HG03432 (cell line): Measurements from ENCODE around the gene CASP5.
A peak's percentile ranks its signal among the peaks of the same experiment; 100 is the strongest.
"Not testable (repeated sequence)": the region's sequence is repeated elsewhere in the genome, so short reads cannot be mapped to it uniquely, and the experiment has no call there.

Source experiments
- ATAC-seq: cut with Tn5 transposase; IDR thresholded peaks from one replicate; pipeline ENCODE4 v1.9.1; 2021; ENCODE audit warnings: mild to moderate bottlenecking, moderate library complexity; ENCODE audit not compliant: unreplicated experiment

The CASP5 gene

GRCh38 chr11:105023003-105023402 is at the start of gene CASP5:
Gene CASP5 (minus strand): TSS chr11:105023168. CDS start chr11:105023136, 32 bp downstream.
- no peak for ATAC-seq

DNA sequence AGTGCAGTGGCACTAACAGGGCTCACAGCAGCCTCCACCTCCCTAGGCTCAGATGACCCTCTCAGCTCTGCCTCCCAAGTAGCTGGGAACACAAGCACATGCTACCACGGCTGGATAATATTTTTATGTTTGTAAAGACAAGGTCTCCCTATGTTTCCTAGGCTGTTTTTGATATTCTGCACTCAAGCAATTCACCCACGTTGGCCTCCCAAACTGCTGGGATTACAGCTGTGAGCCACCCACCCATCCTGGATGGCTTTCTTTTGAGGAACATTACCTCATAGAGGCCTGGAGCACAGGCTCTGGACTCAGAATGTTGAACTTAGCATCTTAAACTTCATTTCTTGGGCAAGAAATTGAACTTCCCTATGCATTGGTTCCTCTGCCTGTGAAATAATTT is 49.1 kb upstream of the CASP5 start:
- ATAC-seq = not testable (repeated sequence)

DNA sequence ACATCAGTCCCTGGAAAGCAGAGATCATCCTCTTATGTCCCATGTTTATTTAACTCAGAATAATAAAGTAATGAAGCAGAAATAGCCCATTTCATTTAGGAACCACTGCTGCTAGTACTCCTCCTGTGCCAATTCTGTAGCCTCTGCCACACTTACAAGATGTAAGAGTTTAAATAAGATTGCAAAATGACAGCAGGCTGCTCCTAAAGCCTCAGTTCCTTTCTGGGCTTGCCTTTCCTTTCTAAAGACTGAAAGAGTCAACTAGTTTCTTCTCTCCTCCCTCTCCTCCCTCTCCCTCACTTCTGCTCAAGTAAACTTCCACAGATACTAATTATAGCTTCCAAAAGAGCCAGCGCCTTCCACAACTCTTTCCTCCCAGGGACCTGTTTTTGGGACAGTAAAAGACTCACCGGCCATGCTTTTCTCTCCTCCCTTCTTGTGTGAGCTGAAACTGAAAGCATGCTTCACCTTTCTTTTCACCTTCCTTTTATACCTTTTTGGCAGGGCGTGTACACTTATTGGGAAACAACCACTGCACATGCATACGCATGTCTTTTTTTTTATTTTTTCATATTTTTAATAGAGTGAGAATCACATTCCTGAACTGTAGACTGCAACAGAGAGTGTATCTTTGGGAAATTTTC is 48.2 kb upstream of the CASP5 start:
- ATAC-seq = no peak

DNA sequence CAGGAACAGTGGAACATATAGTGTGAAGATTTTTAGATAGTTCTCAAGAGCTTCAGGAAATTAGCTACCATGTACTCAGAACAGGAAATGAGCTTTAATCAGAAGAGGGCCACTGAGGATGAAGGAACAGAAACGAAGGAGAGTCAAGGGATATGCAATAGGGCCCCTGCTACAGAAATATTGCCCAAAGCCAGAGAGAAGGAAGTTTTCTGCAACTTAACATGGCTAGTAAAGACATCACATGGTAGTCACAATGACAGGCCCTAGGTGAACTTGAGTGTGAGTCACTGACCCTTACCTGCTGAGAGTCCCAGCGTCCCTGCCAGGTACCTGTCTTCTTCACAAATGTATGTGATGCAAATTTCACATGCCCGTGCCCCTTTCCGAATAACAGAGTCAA is 47.3 kb upstream of the CASP5 start:
- no peak for ATAC-seq

DNA sequence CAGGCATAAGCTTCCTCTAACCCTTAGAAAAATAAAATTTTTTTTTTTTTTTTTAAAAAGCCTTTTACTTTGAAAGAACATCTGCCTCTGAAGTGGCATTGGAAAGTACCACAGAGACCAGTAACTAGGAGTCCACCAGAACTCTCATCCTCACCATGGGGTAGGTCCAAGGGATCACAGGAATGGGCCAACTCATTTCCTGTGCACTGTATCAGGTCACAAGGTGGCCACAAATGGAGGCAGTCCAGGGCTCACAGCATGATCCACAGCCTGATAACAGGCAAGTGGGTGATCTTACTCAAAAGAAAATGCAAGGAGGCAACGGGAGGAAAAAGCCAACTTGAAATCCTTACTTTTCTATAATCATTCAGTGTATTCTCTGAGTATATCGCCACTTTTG is 46.8 kb upstream of the CASP5 start:
- ATAC-seq = not testable (repeated sequence)

GRCh38 chr11:105063245-105063941 is 40.4 kb upstream of the CASP5 start:
- ATAC-seq = not testable (repeated sequence)

DNA sequence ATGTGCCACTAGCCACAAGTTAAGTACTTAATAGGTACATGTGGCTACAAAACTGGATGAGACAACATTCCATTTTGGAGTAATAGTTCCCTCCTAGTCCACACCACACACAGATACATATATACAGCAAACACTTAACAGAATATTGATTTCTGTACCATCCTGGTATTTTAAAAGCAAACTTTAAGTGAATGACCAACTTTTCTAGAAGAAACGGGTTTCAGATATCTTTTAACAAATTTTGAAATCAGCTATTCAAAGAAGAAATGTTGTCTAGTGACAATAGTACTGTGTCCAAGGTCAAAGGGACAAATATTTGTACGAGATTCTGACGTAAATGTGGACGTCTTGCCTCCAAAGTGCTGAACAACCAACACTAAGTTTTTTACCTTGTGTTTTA is 34.5 kb upstream of the CASP5 start:
- ATAC-seq = no peak

- no peak for ATAC-seq
Observed at GRCh38 chr11:105056446-105056845, 33.5 kb upstream of the CASP5 start.

DNA sequence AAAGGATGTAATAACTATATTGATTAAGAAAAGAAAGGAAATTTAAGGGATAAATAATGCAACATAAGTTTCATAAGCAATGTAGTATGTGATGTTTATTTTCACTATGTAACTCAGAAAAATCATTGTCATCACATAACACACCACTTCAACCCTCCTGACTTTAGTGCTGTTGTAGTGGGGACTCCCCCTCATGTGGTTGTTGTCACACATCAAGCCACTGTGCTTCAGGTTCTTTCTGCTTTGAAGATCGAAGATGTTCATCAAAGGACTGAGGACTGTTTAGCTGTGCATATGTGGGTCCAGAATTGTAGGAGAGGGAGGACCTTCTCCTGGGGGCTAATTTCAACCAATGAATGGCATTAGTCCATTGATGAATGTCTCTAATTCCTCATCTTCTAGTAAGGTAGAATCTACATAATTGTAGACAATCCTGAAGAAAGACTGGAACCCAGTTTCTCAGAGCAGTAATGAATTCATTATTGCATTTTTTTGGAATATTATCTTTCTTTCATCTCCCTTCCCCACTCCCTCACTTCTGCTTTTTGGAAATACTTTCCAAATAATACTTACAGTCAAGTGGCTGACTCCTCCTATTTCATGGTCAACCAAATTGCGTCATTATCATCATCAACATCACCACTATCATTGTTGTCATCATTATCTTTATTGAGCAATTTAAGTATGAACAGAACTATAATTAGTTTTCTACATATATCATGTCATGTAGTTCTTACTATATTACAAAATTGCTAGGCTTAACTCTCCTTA is 31.9 kb upstream of the CASP5 start:
- no peak for ATAC-seq

DNA sequence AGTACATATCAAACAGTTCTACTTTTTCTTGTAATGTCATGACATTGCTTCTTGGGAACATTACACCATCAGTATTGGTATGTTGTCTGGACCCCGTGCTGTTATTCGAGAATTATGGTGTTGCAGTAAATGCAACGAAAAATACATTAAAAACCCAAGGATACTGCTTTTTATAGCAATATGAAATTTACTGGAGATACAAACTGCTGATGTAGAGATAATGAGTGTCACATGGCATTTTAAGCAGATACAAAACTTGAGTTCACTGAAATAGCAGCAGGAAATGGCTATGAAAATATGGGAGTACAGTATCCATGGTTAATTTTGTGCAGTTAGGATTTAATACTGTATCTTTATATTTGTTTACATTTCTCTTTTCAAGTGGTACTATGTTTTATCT is 29.5 kb upstream of the CASP5 start:
- ATAC-seq = no peak

GRCh38 chr11:105051559-105051958 is 28.6 kb upstream of the CASP5 start:
- no peak for ATAC-seq

- no peak for ATAC-seq
Observed at GRCh38 chr11:105049481-105049880, 26.5 kb upstream of the CASP5 start.

DNA sequence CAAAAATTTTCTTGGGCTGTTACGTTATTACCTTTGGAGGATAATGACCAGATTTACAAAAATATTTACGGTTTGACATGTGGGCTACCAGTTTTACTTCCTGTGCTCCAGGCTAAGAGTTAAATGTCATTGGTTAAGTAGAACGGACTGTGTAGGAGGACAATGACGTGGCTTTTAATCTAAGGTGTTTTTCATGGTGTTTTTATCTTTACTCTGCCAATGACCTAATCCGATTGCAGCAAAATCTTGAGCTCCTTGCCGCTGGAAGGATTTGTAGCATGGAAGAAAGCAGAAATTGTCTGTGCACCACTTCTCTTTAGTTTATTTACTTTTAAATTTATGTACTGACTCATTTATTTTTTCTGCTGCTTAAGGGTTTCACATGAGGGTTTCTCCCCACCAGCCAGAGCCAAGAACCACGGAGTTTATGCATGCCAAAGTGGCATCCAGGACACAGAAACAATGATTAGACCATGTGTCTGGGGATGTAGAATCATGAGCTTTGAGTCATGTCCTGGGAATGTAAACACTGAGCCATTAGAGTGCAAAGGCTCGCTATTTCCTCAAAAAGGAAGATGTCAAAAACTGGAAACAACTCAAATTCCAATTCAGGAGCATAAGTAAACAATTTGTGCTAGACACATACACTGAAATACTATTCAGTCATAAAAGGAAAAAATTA is 24.1 kb upstream of the CASP5 start:
- no peak for ATAC-seq

- ATAC-seq = no peak
Observed at GRCh38 chr11:105045676-105046296, 22.8 kb upstream of the CASP5 start.

DNA sequence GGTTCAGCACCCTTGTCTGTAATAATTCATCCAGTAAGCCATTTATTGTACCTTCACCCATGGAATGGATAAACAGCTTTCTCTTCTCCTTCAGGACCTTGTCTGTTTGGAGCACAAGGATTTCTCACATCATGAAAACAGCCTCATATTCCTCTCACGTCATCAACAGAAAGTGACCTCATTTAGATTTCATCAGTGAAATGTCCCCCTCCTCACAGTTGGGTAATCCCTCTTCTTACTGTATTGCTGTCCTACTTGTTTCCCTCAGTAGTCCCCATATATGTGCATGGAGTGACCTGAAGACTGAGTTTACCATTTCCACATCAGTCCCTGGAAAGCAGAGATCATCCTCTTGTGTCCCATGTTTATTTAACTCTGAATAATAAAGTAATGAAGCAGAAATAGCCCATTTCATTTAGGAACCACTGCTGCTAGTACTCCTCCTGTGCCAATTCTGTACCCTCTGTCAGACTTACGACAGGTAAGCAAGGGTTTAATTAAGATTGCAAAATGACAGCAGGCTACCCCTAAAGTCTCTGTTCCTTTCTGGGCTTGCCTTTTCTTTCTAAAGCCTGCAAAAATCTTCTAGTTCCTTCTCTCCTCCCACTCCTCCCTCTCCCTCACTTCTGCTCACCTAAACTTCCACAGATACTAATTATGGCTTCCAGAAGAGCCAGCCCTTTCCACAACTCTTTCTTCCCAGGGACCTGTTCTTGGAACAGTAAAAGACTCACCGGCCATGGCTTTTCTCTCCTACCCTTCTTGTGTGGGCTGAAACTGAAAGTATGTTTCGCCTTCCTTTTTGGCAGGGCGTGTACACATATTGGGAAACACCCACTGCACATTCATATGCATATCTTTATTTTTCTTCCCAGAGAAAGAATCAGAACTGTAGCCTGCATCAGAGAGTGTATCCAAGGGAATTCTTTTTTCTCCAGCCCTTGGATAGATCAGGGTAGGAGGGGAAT is 21.9 kb upstream of the CASP5 start, which contains the start of gene CARD16:
TSS of gene CARD16 (minus strand) at position 779 of the 968 bp plus-strand sequence. CDS start at position 741, 38 bp downstream.
- ATAC-seq = peak; percentile 99

- no peak for ATAC-seq
Observed at GRCh38 chr11:105042178-105042577, 19.2 kb upstream of the CASP5 start.

GRCh38 chr11:105040703-105041102 is 17.7 kb upstream of the CASP5 start:
- ATAC-seq = no peak

GRCh38 chr11:105034813-105035620 is 12.0 kb upstream of the CASP5 start, which contains the start of gene CASP1:
Gene CASP1 (minus strand): TSS chr11:105035144. CDS start chr11:105035113, 31 bp downstream.
- ATAC-seq = peak; percentile 95

- ATAC-seq = peak; percentile 5
Observed at GRCh38 chr11:105034388-105034787, 11.4 kb upstream of the CASP5 start.
